ENCODE results near the gene FUT2.

DNA sequence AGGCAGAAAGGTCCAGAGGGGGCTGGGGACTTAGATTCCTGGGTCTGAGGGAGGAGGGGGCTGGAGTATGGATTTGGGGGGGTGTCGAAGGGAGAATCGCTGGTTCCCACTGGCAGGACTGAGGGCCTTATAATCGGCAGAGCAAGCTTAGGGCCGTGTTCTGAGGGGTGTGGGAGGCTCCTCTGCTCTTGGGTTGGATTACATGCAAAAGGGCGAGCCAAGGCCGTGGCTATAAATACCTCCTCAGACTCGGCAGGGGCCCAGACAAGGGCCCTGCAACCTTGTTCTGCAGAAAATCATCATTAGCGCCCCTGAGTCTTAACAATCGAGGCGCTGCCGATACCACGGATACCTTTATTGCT is 24.5 kb downstream of the FUT2 start:
- TF ChIP-seq POLR2AphosphoS5 (IDR thresholded peaks at IDR 0.05; ENCODE audit: low read depth, low read length): no peak
- TF ChIP-seq, protein P1, sequence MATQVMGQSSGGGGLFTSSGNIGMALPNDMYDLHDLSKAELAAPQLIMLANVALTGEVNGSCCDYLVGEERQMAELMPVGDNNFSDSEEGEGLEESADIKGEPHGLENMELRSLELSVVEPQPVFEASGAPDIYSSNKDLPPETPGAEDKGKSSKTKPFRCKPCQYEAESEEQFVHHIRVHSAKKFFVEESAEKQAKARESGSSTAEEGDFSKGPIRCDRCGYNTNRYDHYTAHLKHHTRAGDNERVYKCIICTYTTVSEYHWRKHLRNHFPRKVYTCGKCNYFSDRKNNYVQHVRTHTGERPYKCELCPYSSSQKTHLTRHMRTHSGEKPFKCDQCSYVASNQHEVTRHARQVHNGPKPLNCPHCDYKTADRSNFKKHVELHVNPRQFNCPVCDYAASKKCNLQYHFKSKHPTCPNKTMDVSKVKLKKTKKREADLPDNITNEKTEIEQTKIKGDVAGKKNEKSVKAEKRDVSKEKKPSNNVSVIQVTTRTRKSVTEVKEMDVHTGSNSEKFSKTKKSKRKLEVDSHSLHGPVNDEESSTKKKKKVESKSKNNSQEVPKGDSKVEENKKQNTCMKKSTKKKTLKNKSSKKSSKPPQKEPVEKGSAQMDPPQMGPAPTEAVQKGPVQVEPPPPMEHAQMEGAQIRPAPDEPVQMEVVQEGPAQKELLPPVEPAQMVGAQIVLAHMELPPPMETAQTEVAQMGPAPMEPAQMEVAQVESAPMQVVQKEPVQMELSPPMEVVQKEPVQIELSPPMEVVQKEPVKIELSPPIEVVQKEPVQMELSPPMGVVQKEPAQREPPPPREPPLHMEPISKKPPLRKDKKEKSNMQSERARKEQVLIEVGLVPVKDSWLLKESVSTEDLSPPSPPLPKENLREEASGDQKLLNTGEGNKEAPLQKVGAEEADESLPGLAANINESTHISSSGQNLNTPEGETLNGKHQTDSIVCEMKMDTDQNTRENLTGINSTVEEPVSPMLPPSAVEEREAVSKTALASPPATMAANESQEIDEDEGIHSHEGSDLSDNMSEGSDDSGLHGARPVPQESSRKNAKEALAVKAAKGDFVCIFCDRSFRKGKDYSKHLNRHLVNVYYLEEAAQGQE (IDR thresholded peaks at IDR 0.05; ENCODE audit: insufficient read depth in 1 of 2, low read depth in 2 of 2, low read length in 2 of 2): no peak
